DMS 273 (cell line): ENCODE measurements around the gene GPR78.

ENCODE experiments used
- DNase-seq: peaks from one replicate; lab custom pipeline; 2025; ENCODE audit not compliant: unreplicated experiment; lab: John Stamatoyannopoulos, UW

The GPR78 gene

GRCh38 chr4:8585721-8586212 lies 5.6 kb downstream of the GPR78 start:
- no peak for DNase-seq

- no peak for DNase-seq
These were observed 6.1 kb downstream of the GPR78 start for GRCh38 chr4:8586246-8586645.

- no peak for DNase-seq
These were observed 6.7 kb downstream of the GPR78 start for GRCh38 chr4:8586671-8587468.

GRCh38 chr4:8587469-8588195 lies 7.4 kb downstream of the GPR78 start:
- DNase-seq, result no peak

GRCh38 chr4:8588196-8588470 lies 7.9 kb downstream of the GPR78 start:
- DNase-seq, result no peak

GRCh38 chr4:8589336-8589735 lies 9.1 kb downstream of the GPR78 start:
- DNase-seq, result no peak

GRCh38 chr4:8589823-8590545 lies 9.8 kb downstream of the GPR78 start:
- no peak for DNase-seq

GRCh38 chr4:8590546-8590880 lies 10.3 kb downstream of the GPR78 start:
- DNase-seq, result no peak

- no peak for DNase-seq
These were observed 10.9 kb downstream of the GPR78 start for GRCh38 chr4:8591114-8591513.

- DNase-seq, result peak; percentile 21
These were observed 11.6 kb downstream of the GPR78 start for GRCh38 chr4:8591626-8592365.

- peak; percentile 46 for DNase-seq
These were observed 12.4 kb downstream of the GPR78 start, which contains the start of gene CPZ for GRCh38 chr4:8592366-8593263. TSS of gene CPZ (plus strand) at chr4:8592765. CDS start at chr4:8592834, 69 bp downstream.

GRCh38 chr4:8593264-8594096 lies 13.3 kb downstream of the GPR78 start:
- no peak for DNase-seq

GRCh38 chr4:8594097-8595038 lies 14.2 kb downstream of the GPR78 start:
- peak; percentile 78 for DNase-seq

- no peak for DNase-seq
These were observed 15.3 kb downstream of the GPR78 start for GRCh38 chr4:8595237-8596087.

- no peak for DNase-seq
These were observed 16.7 kb downstream of the GPR78 start for GRCh38 chr4:8596891-8597290.

- no peak for DNase-seq
These were observed 17.1 kb downstream of the GPR78 start for GRCh38 chr4:8597319-8597718.

GRCh38 chr4:8597791-8598190 lies 17.6 kb downstream of the GPR78 start:
- no peak for DNase-seq
